ENCODE results near the gene CHD9NB. TPM values are rescaled to one million over a fixed set of nuclear protein-coding genes. Genes with fewer than 3 reads are reported as not detected.

CHD9NB gene
- total RNA-seq, 1 donor from 2014 or later = 0.32 TPM

DNA sequence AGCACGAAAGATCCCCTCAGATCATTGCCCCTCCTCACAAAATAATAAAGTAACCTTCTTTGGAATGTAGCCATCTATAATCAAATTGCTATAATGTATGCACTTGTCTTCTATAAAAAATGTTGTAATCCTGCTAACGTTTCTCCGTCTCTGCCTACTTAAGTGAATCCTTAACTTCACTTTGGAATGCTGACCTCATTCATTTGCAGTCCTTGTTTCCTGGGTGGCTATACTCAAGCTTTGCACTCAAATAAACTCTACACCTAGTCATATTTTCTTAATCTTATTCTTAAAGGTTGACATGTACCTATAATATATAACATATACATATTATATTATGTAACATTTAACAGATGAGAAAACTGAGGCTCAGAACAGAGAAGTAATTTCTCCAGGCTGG, 22.7 kb downstream of the CHD9NB start:
- Mint-ChIP-seq H3K4me1 (ENCODE audit: low read depth) (no peaks in the 10 kb centered on the region), H3K27me3 (ENCODE audit: low read depth) (peaks cover 6% of the 10 kb centered on the region), H3K27ac (no peak overlapping the region), H3K36me3 (ENCODE audit: low read depth) (no peaks in the 10 kb centered on the region), H3K4me3 (ENCODE audit: low read depth) (no peak overlapping the region), H3K9me3 (no peaks in the 10 kb centered on the region)
- DNase-seq (ENCODE audit: low spot score) = no peak
- intact Hi-C loops (cut with micrococcal nuclease) = no loop called here

DNA sequence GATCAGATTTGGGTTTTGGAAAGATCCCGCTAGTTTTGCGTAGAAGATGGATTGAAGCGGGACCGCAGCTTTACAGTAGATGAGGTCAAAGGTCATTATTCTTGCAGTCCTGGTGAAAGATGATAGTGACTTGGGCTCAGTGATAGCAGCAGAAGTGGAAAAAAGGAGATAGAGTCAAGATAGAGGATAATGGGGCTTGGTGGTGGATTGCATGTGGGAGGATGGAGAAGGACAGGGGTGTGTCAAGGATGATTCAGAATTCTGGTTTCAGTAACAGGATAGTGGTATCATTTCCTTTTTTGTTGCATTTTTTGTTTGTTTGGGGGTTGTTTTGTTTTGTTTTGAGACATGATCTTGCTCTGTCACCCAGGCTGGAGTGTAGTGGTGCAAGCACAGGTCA, 28.7 kb downstream of the CHD9NB start:
- Mint-ChIP-seq H3K4me3 (ENCODE audit: low read depth) (no peak overlapping the region), H3K36me3 (ENCODE audit: low read depth) (no peaks in the 10 kb centered on the region), H3K9me3 (no peaks in the 10 kb centered on the region), H3K27me3 (ENCODE audit: low read depth) (peaks cover 3% of the 10 kb centered on the region), H3K4me1 (ENCODE audit: low read depth) (peaks cover 3% of the 10 kb centered on the region), H3K27ac (no peak overlapping the region)
- intact Hi-C loops (cut with micrococcal nuclease) = no loop called here
- DNase-seq (ENCODE audit: low spot score) = no peak

DNA sequence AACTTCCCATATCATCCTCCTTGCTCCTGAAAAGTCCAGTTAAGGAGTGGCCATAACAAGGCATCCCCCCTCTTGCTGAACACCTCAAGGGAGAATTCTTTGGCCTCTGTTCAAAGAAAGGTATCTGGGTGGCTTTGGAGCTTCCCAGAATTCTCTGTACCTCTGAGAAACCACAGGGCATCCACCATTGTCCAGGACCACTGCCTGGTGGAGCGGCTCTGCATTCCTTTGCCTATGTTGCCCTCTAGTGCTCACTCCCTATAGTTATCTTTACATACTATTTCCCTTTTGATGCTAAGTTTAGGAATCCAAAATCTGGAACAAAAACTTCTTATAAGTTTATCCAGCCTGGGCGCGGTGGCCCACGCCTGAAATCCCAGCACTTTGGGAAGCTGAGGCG, 30.3 kb downstream of the CHD9NB start:
- no peak overlapping the region for H3K27ac Mint-ChIP-seq

DNA sequence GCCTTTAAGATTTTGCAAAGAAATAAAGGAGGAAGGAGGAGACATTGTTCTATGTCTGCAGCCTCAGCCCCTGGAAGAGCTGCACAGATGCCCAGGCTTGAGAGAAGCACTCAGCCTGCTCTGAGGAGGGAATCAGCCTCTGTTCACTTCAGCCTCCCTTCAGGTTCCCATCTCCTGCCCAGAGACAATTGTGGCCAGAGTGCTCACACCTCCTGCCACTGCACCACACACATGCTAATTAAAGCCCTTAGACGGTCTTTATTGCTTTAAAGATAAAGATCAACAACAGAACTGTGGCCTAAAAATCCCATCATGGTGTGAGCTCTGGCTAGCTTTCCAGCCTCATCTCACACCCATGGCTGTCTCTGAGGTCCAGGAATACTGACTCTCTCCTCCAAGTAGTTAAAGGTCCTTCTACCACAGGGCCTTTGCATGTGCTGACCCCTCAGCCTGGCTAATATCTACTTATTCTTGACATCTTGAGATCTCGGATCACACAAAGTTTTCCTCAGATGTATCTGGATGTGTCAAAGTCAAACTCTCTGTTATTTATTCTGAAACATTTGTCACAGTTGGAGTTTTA, 33.8 kb downstream of the CHD9NB start:
- peaks cover under 1% of the 10 kb centered on the region for H3K4me1 Mint-ChIP-seq (ENCODE audit: low read depth)
- no peaks in the 10 kb centered on the region for H3K9me3 Mint-ChIP-seq
- DNase-seq (ENCODE audit: low spot score) = no peak
- no peaks in the 10 kb centered on the region for H3K36me3 Mint-ChIP-seq (ENCODE audit: low read depth)
- H3K27ac Mint-ChIP-seq = no peak overlapping the region
- peaks cover 5% of the 10 kb centered on the region for H3K27me3 Mint-ChIP-seq (ENCODE audit: low read depth)
- intact Hi-C loops (cut with micrococcal nuclease) = no loop called here
- no peak overlapping the region for H3K4me3 Mint-ChIP-seq (ENCODE audit: low read depth)

More for the DNA sequence above, 30.3 kb downstream of the CHD9NB start:
- Mint-ChIP-seq H3K36me3 (ENCODE audit: low read depth) (no peaks in the 10 kb centered on the region), H3K27me3 (ENCODE audit: low read depth) (peaks cover 3% of the 10 kb centered on the region), H3K4me3 (ENCODE audit: low read depth) (no peak overlapping the region), H3K9me3 (no peaks in the 10 kb centered on the region), H3K4me1 (ENCODE audit: low read depth) (peaks cover 3% of the 10 kb centered on the region)
- intact Hi-C loops (cut with micrococcal nuclease) = loop anchor here (2.0 kb wide), 1 partner anchor 832 kb away; no protein-coding TSS in a partner anchor
- no peak for DNase-seq (ENCODE audit: low spot score)

DNA sequence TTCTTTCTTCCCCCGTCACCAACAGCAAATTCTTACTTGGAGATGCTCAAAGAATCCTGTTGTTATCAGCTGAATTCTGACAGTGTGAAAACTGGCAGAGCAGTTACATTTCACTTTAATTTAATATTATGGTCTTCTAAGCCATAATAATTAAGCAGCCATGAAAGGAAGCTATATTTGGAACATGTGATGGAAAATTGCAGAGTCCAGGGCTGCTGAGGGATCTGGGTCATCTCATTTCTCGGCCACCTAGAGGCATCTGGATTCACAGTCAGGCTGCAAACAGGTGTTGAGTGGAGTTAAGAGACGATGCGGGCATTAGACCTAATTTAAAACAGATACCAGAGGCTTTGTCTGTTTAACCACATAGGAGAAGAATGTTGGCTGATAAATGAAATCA, 38.4 kb downstream of the CHD9NB start:
- Mint-ChIP-seq H3K4me3 (ENCODE audit: low read depth) (no peak overlapping the region), H3K9me3 (no peaks in the 10 kb centered on the region), H3K27ac (no peak overlapping the region), H3K4me1 (ENCODE audit: low read depth) (no peaks in the 10 kb centered on the region), H3K36me3 (ENCODE audit: low read depth) (no peaks in the 10 kb centered on the region), H3K27me3 (ENCODE audit: low read depth) (peaks cover 6% of the 10 kb centered on the region)
- no peak for DNase-seq (ENCODE audit: low spot score)
- intact Hi-C loops (cut with micrococcal nuclease) = no loop called here

DNA sequence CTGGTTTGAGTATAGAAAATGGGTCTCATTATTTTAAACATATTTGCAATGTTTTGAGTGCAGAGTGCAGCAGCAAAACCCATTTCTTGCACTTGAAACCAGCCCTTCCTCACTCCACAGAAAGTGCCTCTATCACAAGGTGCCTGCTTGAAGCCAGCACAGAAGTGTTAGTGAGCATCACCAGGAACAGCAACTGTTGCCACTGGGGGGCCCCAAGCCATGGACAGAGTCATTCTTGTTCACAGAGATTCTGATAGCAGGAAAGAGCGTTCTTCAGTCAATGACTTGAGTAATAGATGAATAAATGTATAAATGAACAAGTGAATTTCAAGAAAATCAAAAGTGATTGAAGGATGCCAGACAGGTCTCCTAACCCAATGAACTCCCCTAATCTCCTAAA, 45.6 kb downstream of the CHD9NB start:
- no peaks in the 10 kb centered on the region for H3K9me3 Mint-ChIP-seq
- H3K4me1 Mint-ChIP-seq (ENCODE audit: low read depth) = no peaks in the 10 kb centered on the region
- intact Hi-C loops (cut with micrococcal nuclease) = no loop called here
- H3K27me3 Mint-ChIP-seq (ENCODE audit: low read depth) = peaks cover 6% of the 10 kb centered on the region
- H3K36me3 Mint-ChIP-seq (ENCODE audit: low read depth) = no peaks in the 10 kb centered on the region
- no peak overlapping the region for H3K4me3 Mint-ChIP-seq (ENCODE audit: low read depth)
- DNase-seq (ENCODE audit: low spot score) = no peak
- no peak overlapping the region for H3K27ac Mint-ChIP-seq

DNA sequence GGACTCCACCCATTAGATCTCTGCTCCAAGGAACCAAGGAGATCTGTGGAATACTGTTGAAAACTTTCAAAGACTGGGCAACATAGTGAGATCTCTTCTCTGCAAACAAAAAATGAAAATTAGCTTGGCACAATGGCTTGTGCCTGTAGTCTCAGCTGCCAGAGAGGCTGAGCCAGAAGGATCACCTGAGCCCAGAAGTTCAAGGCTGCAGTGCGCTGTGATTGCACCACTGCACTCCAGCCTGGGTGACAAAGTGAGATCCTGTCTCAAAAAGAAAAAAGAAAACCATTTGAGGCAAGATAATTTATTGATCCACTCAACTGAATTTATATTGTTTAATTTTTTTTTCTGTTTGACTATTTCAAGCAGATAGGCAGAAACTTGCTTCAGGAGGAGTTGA, 54.8 kb downstream of the CHD9NB start:
- H3K4me3 Mint-ChIP-seq (ENCODE audit: low read depth) = no peak overlapping the region
- no peak overlapping the region for H3K27ac Mint-ChIP-seq
- no peaks in the 10 kb centered on the region for H3K9me3 Mint-ChIP-seq
- no peak for DNase-seq (ENCODE audit: low spot score)
- H3K27me3 Mint-ChIP-seq (ENCODE audit: low read depth) = no peaks in the 10 kb centered on the region
- no peaks in the 10 kb centered on the region for H3K36me3 Mint-ChIP-seq (ENCODE audit: low read depth)
- intact Hi-C loops (cut with micrococcal nuclease) = no loop called here
- H3K4me1 Mint-ChIP-seq (ENCODE audit: low read depth) = no peaks in the 10 kb centered on the region

DNA sequence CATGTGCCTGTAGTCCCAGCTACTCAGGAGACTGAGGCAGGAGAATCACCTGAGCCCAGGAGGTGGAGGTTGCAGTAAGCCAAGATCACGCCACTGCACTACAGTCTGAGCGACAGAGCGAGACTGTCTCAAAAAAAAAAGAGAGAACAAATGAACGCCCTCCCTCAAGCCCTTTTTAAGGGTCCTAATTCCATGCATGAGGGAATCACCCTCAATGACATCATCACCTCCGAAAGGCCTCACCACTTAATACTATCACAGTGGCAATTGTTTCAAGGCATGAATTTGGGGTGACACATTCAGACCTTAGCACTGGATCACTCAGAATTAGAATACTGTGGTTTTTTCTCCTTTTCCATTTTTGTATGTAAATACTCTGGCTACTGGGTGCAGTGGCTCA, 57.8 kb downstream of the CHD9NB start:
- H3K4me1 Mint-ChIP-seq (ENCODE audit: low read depth) = no peaks in the 10 kb centered on the region

DNA sequence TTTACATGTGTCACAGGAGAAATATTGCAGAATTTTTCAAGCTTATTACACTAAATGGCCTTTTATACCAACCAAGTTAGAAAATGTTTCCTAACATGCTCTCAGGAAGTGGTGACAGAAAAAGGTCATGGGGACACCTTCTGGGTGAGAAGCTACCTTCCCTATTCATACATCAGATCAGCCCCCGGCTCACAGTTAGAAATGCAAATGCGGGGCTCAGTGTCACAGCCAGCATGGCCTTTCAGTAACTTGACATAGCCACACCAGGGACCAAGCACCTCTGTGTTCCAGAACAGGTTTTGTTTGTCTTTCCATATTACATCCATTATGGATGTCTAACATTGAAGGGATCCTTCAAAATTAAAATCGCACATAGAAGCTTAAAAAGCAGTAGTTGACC, 59.5 kb downstream of the CHD9NB start:
- H3K27ac Mint-ChIP-seq = no peak overlapping the region
- H3K36me3 Mint-ChIP-seq (ENCODE audit: low read depth) = no peaks in the 10 kb centered on the region
- no peaks in the 10 kb centered on the region for H3K27me3 Mint-ChIP-seq (ENCODE audit: low read depth)
- DNase-seq (ENCODE audit: low spot score) = no peak
- intact Hi-C loops (cut with micrococcal nuclease) = no loop called here
- no peaks in the 10 kb centered on the region for H3K9me3 Mint-ChIP-seq
- no peak overlapping the region for H3K4me3 Mint-ChIP-seq (ENCODE audit: low read depth)
- no peaks in the 10 kb centered on the region for H3K4me1 Mint-ChIP-seq (ENCODE audit: low read depth)

More for the DNA sequence above, 57.8 kb downstream of the CHD9NB start:
- H3K9me3 Mint-ChIP-seq = no peaks in the 10 kb centered on the region
- no peak for DNase-seq (ENCODE audit: low spot score)
- H3K27ac Mint-ChIP-seq = no peak overlapping the region
- H3K4me3 Mint-ChIP-seq (ENCODE audit: low read depth) = no peak overlapping the region
- no peaks in the 10 kb centered on the region for H3K36me3 Mint-ChIP-seq (ENCODE audit: low read depth)
- H3K27me3 Mint-ChIP-seq (ENCODE audit: low read depth) = no peaks in the 10 kb centered on the region
- intact Hi-C loops (cut with micrococcal nuclease) = no loop called here

DNA sequence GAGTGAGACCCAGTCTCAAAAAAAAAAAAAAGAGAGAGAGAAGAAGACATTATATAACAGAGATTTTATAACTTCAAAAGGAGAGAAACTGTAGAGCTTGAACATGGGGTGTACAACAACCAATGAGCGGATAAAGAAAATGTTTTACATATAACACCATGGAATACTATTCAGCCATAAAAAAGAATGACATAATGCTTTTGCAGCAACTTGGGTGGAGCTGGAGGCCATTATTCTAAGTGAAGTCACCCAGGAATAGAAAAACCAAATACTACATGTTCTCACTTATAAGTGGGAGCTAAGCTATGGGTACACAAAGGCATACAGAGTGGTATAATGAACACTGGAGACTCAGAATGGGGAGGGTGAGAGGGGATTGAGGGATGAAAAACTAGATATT, 61.1 kb downstream of the CHD9NB start:
- Mint-ChIP-seq H3K4me3 (ENCODE audit: low read depth) (no peak overlapping the region), H3K4me1 (ENCODE audit: low read depth) (no peaks in the 10 kb centered on the region), H3K27me3 (ENCODE audit: low read depth) (no peaks in the 10 kb centered on the region), H3K27ac (no peak overlapping the region), H3K36me3 (ENCODE audit: low read depth) (no peaks in the 10 kb centered on the region), H3K9me3 (no peaks in the 10 kb centered on the region)
- intact Hi-C loops (cut with micrococcal nuclease) = no loop called here
- no peak for DNase-seq (ENCODE audit: low spot score)

Other genes with a start within 250 kb of the CHD9NB start
- 25.0 and 27.1 TPM in 2 replicates for gene CHD9, start 2.1 kb upstream of the CHD9NB start, total RNA-seq